COLO829 (cell line): ENCODE data around the gene ACER2.

Experiments
- DNase-seq: peaks from one replicate; pipeline ENCODE4 v3.0.0; 2012; ENCODE audit warnings: low spot score

ACER2 gene

DNA sequence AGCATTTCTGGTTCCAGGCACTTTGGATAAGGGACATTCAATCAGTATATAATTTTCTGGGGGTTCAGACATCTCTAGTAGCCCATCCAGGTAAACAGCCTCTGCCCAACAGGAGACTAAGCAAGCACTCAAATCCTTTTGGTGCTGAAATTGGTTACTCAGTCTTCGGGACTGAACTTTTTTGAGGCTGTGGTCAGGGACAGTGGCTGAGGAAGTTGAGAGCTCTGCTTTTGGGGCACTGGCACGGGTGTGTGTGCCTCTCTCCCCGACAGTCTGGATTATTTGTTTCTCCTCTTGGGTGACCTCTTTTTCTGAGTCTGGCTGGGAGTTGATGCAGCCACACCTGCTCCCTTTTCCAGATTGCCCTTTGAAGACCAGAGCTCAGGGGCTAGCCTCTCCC lies 47.6 kb downstream of the ACER2 start:
- no peak for DNase-seq

DNA sequence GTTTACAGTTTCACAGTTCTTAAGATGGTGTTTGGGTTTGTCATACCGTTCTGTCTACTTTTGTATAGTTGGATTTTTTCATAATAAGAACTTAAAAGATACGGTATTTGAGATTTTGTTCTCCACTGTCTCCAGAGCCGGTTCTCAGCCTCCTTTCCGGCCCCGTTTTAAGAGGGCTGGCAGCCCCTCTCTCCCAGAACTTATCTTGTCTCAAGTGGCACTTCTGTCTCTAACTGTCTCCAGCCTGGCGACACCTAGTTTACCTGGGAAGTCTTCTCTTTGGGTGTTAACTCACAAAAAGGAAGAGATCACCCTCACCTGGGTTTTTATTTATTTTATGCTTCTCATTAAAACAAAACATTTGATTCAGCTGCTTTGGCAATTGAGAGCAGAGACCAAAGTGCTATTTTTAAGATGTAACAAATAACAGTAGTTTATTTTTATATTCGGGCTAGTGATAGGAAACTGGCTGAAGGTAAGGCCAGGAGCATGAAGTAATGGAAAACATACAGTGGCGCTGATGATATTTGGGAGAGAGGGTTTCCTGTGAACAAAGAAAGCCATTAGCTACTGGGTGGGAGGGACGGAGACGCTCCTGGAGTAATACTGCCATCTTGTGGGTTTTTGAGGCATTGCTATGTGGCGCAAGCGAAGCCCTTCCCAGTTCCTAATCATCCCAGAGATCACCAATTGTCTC lies 48.3 kb downstream of the ACER2 start:
- peak; percentile 59 for DNase-seq

DNA sequence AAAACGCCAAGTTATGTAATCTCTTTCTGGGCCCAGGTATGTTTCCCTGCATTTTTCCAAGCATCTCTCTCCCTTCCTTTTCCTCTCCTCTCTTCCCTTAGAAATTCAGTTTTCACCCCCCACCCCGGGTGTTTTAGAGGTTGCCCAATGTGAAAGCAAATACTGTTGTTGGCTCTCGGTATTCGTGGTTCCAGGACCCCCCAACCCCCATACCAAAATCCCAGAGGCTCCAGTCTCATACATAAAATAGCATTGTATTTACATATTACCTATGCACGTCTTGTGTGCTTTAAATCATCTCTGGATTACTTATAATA lies 48.8 kb downstream of the ACER2 start:
- no peak for DNase-seq

DNA sequence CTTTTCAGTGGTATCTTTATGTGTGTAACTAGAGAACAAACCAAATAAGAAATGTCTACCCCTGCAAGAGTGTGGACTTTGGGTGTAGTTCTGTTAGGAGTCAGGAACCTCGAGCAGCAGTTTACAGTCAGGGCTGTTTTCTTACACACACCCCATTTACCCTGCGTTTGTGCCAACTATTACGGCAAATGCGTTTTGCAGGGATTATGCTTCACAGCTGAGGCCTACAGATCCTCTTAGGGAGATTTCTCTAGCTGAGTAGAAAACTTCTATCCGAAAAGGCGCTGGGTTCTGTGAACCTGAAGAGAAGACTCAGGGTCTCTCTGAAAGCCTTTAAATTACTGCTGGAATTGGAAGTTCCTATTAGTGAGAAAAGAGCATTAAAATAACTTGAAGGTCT lies 51.4 kb downstream of the ACER2 start:
- DNase-seq, result no peak

GRCh38 chr9:19461135-19461534 lies 52.3 kb downstream of the ACER2 start:
- DNase-seq, result no peak

DNA sequence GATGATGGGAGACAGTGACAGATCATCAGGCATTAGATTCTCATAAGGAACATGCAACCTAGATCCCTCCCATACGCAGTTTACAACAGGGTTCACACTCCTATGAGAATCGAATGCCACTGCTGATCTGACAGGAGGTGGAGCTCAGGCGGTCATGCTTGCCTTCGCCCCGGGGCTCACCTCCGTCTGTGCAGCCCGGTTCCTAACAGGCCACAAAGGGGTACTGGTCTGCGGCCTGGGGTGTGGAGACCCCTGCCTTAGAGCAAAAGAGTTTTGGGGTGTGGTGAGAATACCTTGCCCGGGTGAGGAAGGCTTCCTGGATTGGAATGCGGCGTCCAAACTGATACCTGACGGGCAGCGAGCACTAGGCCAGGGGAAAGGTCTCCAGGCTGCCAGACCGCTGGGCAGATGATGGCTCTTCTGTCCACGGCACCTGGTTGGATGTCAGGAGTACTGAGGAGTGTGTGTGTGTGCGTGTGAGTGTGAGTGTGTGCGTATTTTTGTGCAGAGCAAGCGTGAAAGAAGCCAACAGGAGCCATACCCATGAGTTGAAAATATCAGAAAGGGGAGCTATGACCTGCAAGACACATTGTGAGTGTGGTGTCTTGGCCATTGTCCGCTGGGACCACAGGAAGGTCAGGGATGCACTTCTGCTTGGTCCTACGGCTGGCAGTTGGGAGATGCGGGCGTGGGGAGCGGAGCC lies 55.4 kb downstream of the ACER2 start:
- no peak for DNase-seq

DNA sequence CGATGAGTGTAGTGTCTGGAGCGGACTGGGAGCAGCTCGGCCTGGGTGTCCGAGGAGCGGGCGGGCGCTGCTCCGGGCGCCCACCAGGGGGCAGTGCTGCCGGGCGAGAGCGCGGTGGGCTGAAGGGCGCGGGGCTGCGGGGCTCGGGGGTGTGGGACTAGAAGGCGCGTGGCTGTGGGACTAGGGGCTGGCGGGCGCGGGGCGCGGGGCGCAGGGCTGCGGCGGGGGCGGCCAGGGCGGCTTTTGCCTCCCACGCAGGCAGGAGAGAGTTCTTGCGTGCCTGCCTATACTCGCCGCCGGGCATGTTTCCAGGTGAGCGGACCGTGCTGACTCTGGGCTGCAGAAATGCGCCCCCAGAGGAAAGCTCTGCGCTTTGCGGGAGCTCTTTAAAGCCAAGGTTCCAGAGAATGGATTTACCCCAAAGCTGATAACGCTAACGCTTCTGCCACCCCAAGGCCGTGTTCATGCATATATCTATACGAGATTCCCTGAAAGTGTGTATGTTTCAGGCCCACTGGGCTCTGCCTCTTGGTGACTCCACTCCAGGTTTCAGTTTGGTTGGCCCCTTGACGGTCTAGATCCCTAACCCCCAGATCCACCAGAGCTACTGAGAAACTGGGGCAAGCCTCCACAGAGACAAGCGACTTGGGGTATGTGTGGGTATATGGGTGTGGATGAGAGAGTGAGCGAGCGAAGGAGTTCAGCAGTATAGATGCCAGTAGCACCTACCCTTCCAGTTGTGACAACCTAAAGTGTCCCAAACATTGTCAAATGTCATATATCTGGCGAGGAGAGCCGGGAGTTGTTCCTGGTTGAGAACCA lies 56.2 kb downstream of the ACER2 start:
- DNase-seq, result peak; percentile 41

GRCh38 chr9:19465586-19466279 lies 56.9 kb downstream of the ACER2 start:
- no peak for DNase-seq

DNA sequence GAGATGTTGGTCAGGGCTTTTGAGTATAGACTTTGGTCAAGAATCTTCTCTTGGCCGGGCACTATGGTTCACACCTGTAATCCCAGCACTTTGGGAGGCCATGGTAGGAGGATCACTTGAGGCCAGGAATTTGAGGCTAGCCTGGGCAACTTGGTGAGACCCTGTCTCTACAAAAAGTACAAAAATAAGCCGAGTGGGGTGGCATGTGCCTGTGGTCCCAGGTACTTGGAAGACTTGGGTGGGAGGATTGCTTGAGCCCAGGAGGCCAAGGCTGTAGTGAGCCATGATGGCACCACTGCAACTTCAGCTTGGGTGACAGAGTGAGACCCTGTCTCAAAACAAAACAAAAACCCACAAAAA lies 57.5 kb downstream of the ACER2 start:
- DNase-seq, result no peak

DNA sequence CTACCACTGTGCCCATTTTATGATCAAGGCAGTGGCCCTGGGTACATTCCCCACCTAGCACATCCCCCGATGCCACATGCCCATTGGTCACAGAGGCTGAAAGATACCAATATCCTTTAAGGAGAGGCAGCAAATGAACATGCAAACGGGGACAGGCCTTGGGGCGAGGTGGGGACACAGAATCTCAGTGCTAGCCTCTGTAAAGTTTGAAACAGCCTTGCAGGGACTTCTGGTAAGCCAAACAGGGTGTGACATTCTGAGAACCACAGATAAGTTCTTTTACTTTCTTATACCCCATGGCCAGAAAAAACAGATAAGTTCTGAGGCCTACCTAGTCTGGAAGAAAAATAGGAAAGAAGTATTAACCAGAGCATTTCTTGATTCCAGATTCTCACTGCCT lies 60.5 kb downstream of the ACER2 start:
- DNase-seq, result no peak

GRCh38 chr9:19470567-19470966 lies 61.8 kb downstream of the ACER2 start:
- DNase-seq, result no peak

DNA sequence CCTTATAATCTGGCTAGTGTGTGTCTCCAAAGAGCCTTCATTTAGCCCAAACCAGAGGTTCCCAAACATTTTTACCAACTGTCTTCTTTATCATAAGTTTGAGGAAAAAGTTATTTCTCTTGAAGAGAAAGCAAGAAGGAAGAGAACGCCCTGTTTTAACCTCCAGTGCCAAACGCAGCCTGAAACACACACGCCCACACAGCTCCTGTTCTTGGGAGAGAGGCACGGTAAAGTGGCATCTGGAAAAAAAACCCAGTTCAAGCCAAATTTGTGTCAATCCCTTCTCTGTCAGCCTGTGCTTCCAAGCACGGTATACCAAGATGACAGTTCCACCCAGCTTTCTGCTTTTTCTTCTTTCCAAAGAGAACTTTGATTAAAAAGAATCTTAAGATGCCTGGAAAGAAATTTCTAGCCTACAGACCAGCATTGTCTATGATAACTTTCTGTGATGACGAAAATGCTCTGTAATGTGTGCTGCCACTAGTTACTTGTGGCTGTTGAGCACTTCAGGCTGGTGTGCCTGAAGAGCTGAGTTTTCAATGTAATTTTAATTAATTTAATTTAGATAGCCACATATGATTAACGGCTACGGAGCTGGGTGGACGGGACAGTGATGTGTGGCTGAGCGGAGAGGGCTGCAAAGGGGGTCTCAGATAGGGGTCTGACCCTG lies 62.3 kb downstream of the ACER2 start:
- DNase-seq, result no peak

DNA sequence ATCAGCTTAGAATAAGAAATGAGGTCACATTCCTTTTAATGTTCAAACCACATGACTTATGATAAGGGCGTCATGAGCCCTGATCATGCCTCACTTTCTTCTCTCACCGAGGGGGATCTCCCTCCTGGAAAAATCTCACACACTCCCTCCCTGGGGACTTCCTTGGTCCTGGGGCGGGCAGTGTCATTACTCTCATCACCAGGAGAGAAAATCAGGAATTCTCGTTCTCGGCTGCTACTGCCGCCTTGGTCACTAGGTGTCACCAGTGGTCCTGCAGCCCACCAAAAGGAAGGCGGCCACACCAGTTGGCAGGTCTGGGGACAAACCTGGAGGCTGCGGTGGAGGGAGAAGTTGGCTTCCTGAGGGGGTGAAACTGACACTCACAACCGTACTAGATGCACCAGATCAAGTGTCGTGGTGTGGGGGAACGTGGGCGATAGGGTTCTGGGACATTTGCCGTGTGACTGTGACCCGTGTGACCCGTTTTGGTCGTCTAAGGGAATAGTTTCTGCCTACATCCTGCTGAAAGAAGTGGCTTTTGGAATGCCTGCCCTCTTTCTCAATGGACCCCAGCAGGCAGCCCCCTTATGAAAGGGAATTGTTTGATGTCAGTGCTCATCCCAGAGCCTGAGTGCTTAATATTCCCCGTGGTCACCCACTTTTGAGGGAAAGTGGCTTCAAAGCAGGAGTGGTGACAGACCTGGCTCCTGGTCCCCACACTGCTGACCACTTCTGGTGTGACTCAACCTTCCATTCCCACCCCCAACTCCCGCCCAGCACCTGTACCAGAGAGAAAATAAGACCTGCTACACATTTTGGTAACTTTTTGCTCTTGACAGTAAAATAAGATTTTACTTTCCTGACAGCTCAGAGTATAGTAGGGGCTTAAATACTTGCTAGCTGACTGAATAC lies 63.2 kb downstream of the ACER2 start:
- peak; percentile 62 for DNase-seq

DNA sequence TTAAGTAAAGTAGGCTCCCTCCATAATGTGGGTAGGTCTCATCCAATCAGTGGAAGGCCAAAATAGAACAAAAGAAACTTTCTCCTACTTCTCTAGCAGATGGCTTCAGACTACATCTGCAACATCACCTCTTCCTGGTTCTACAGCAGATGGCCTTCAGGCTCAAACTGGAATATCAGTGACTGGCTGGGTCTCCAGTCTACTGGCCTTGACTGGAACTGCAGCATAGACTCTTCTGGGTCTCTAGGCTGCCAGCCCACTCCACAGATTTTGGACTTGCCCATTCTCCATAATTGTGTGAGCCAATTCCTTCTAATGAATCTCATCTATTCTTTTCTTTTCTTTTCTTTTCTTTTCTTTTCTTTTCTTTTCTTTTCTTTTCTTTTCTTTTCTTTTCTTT lies 64.8 kb downstream of the ACER2 start:
- no peak for DNase-seq

DNA sequence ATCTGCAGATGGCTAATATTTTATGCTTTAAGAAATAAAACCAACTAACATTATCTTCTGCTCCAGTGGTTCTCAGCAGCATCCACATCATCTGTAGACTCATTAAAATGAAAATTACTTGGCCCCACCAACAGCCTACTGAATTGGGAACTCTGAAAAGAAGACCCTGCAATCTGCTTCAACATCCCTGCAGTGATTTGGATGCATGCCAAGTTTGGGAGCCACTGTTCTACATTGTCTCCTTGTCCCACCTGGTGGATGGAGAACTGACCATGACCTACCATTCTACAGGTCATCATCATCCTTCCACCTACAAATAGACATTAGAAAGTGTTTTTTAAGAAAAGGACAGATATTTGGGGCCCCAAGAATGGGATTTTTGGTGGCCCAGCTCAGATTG lies 71.1 kb downstream of the ACER2 start:
- no peak for DNase-seq

DNA sequence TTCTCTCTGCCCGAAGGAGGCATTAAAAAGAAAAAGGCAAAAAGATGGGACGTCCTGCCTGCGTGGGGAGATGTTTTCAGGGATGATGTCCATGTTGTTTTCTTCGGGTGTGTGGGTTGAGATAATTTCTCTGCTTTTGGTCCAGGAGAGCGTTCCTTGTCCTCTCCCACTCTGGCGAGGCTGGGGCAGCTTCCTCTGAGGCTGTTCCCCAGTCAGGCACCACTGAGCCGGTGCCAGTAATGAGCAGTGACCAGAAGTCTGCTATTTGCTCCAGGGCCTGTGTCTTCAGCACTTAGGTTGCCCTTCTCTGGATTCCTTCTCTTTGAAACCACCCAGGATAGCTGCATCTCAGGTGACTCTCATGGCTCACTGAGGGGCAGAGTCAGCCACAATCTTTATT lies 71.5 kb downstream of the ACER2 start:
- no peak for DNase-seq

- no peak for DNase-seq
These were observed 72.5 kb downstream of the ACER2 start for GRCh38 chr9:19481121-19481870.

DNA sequence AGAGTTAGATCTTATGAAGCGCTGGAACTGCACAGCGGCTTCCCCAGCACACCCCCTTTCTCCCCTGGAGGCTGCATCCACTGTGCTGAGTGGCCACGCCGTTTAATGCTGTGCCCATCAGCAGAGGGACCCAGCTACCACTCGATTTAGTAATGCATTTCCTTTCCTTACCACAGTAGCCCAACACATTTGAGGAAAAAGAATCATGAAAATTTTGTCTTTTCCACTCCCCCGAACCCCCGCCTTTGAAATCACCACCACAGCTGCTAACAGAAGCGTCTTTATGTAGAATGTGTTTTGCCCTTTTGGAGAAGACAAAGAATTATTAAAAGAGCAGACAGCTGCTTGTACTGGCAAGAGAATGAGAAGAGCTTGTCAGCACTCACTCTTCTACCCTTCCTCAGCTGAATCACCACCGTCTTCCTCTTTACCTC lies 73.2 kb downstream of the ACER2 start:
- DNase-seq, result peak; percentile 72

GRCh38 chr9:19484699-19485098 lies 75.9 kb downstream of the ACER2 start:
- DNase-seq, result no peak

DNA sequence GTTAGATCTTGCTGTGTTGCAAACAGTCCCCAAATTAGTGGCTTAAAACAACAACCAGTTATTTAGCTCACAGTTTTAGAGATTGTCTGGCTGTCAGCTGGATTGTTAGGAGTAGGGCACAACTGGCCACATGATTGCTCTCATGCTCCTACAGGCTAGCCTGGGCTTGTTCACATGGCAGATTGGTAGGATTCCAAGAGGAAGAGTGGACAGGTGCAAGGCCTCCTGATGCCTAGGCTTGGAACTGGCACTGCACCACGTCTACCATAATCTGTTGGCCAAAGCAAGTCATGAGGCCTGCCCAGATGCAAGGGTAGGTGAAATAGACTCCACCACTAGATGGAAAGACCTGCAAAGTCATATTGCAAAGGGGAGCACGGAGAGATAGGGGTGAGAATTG lies 76.4 kb downstream of the ACER2 start:
- DNase-seq, result no peak
